ENCODE data around the gene LRRC4C.

DNA sequence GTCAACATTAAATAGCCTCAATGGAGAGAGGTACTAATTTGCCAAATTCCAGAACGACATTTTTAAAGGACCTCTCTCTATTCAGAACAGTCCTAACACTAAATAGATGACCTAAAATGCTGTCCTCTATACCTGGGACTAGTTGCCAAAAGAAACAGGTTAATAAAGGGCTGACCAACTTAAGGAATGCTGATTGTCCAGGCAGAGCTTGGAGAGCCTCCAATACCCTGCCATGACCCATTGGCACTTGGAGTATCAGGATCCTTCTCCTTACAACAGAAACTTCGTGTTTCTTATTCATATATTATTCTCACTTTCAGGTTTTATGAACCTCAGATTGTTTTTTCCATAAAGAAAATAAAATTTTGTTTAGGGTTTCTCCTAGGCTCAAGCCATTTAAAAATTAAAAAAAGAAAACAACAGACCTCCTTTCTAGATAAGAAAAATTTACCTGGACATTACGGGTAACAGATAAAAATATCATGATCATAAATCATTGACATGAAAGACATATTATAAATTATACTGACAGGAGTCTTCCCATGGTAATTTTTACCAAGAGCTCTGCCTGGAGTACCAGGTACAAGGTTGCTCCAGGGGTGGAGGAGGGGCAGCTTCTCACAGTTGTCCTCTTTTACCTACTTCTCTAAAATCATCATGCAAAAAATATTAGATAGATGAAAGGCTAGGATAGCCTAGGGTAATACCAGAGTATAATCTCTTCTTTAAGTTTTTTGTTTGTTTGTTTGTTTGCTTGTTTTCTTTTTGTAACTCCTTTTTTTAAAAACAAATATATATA is 2.0 kb downstream of the LRRC4C start:
- TF ChIP-seq CTCF (IDR thresholded peaks at IDR 0.05) (no peak), EZH2phosphoT487 (IDR thresholded peaks at IDR 0.05) (no peak), EZH2 (IDR thresholded peaks at IDR 0.05) (no peak)
